ENCODE data around the gene MROH8. TPM values are rescaled to one million over a fixed set of nuclear protein-coding genes. Genes with fewer than 3 reads are reported as not detected.

The MROH8 gene
- polyA plus RNA-seq, 4 donors, result 5.0 to 7.3 (median 6.4) TPM

Other genes starting within 250 kb of the MROH8 start
- gene SAMHD1, start 227.8 kb downstream of the MROH8 start, polyA plus RNA-seq (ENCODE audit: insufficient read length in 4 of 4), result 10 to 100 TPM; 21.4 to 32.7 (median 26.3) TPM
- gene RBL1, start 83.6 kb downstream of the MROH8 start, polyA plus RNA-seq (ENCODE audit: insufficient read length in 4 of 4), result 10 to 100 TPM; 10.4 to 13.5 (median 12.5) TPM
- gene RPN2, start 218 bp downstream of the MROH8 start, polyA plus RNA-seq (ENCODE audit: insufficient read length in 4 of 4), result 100 to 1,000 TPM; 223 to 331 (median 306) TPM
- gene GHRH, start 82.3 kb upstream of the MROH8 start, polyA plus RNA-seq (ENCODE audit: insufficient read length in 4 of 4), result not detected
- gene MANBAL, start 110.1 kb upstream of the MROH8 start, polyA plus RNA-seq (ENCODE audit: insufficient read length in 4 of 4), result 10 to 100 TPM; 52.1 to 75.4 (median 67.1) TPM
- gene SRC, start 166.6 kb upstream of the MROH8 start, polyA plus RNA-seq (ENCODE audit: insufficient read length in 4 of 4), result 10 to 100 TPM; 22.3 to 77.9 (median 57.0) TPM

All from left renal pelvis (tissue), 4 donors.